NT2/D1 (cell line): ENCODE results near the gene ALAD.
"Not testable (repeated sequence)": the region's sequence is repeated elsewhere in the genome, so short reads cannot be mapped to it uniquely, and the experiment has no call there.

Experiments
- DNase-seq: peaks from one replicate; pipeline ENCODE4 v3.0.0-alpha.2; 2011; ENCODE audit warnings: low read depth, low spot score
- H3K27me3 ChIP-seq: 2 replicates; pipeline ENCODE4 v1.6.0; 2011; ENCODE audit warnings: mild to moderate bottlenecking; ENCODE audit not compliant: insufficient read length, insufficient read depth
- H3K36me3 ChIP-seq: 2 replicates; pipeline ENCODE4 v1.6.1; 2011; ENCODE audit warnings: mild to moderate bottlenecking, low read length, mixed read lengths; ENCODE audit not compliant: insufficient read depth, insufficient read length
- H3K4me1 ChIP-seq: 2 replicates; pipeline ENCODE4 v1.5.1; 2011; ENCODE audit not compliant: insufficient read depth, insufficient read length
- H3K4me3 ChIP-seq: 2 replicates; pipeline ENCODE4 v1.5.1; 2011; ENCODE audit warnings: low read depth; ENCODE audit not compliant: insufficient read length
- H3K9ac ChIP-seq: 2 replicates; pipeline ENCODE4 v1.6.0; 2011; ENCODE audit warnings: low read depth; ENCODE audit not compliant: insufficient read length
- H3K9me3 ChIP-seq: 2 replicates; pipeline ENCODE4 v1.5.1; 2011; ENCODE audit warnings: mild to moderate bottlenecking, low read length; ENCODE audit not compliant: insufficient read depth
- SUZ12 ChIP-seq: IDR thresholded peaks from 2 replicates; pipeline ENCODE4 v1.6.1; 2011; ENCODE audit not compliant: insufficient read length, insufficient read depth; ENCODE audit errors: extremely low read depth
- YY1 ChIP-seq: IDR thresholded peaks from 2 replicates; pipeline ENCODE4 v1.6.1; 2011; ENCODE audit not compliant: insufficient read length, insufficient read depth
- ZNF274 ChIP-seq: IDR thresholded peaks from 2 replicates; pipeline ENCODE4 v1.6.1; 2011; ENCODE audit warnings: mild to moderate bottlenecking, low read depth, low read length

Gene ALAD

GRCh38 chr9:113388833-113389232 lies 12.3 kb downstream of the ALAD start:
- Histone ChIP-seq H3K4me1 (no peaks in the 10 kb centered on the region), H3K4me3 (no peak overlapping the region), H3K9me3 (peaks cover 8% of the 10 kb centered on the region; the same call in 1 of the 2 replicates), H3K27me3 (no peaks in the 10 kb centered on the region), H3K36me3 (peaks cover 78% of the 10 kb centered on the region), H3K9ac (no peak overlapping the region)
- TF ChIP-seq YY1: no peak
- TF ChIP-seq SUZ12: no peak
- no peak for TF ChIP-seq ZNF274
- DNase-seq: no peak

DNA sequence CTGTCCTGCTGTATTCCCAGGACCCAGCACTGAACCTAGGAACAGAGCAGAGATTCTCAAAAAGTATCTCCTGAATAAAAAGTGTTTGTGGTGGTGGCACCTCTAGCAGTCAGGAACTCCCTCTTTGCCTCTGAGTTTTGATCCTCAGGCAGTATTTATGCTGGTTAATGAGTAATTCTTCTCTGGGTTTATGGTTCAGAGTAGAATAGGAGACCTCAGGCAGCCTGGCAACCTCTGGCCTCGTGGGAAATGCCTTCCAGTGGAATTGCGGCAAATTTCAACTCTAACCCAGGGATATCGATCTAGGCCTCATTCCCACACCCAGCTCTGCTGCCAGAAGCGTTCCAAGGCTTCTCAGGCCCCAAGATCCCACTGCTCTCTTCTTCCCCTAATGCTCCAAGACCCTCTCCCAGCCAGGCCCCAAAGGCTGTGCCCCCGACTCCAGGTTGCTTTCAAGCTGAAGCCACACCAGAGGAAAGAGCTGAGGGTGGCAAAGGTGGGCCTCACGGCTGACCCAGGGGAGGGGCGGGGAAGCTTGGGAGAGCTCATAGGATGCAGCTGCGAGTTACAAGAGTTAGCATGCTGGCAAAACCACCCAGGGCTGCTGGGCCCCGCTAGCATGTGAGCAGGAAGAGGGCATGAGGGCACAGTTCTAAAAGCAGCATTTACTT lies 13.4 kb downstream of the ALAD start:
- no peak for DNase-seq
- Histone ChIP-seq H3K9me3 (peaks cover 8% of the 10 kb centered on the region; the same call in 1 of the 2 replicates), H3K36me3 (peaks cover 68% of the 10 kb centered on the region), H3K4me3 (no peak overlapping the region), H3K27me3 (no peaks in the 10 kb centered on the region), H3K9ac (no peak overlapping the region), H3K4me1 (no peaks in the 10 kb centered on the region)
- TF ChIP-seq SUZ12: no peak
- no peak for TF ChIP-seq ZNF274

- no peak overlapping the region for H3K4me3 ChIP-seq
Observed at GRCh38 chr9:113386571-113387393, 14.3 kb downstream of the ALAD start.

DNA sequence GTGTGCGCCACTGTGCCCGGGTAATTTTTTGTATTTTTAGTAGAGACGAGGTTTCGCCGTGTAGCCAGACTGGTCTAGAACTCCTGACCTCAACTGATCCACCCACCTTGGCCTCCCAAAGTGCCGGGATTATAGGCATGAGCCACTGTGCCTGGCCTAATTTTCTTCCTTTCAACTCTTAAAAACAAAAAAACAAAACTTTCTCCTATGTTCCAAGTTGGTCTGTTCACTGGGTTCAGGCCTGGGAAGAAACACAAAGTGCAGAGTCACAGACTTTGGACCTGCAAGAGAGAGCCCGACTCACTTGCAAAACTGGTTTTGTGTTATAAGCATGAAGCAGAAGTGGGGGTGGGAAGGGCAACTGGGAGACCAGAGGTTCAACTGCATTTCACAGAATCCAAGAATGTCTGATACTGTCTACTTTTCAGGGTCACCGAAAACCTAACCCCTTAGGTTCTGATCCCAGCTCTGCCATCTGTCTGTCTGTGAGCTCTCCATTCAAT lies 19.1 kb downstream of the ALAD start:
- H3K9ac ChIP-seq: no peak overlapping the region
- no peak overlapping the region for H3K4me3 ChIP-seq
- peaks cover 13% of the 10 kb centered on the region for H3K36me3 ChIP-seq
- no peak for DNase-seq
- H3K4me1 ChIP-seq: no peaks in the 10 kb centered on the region
- H3K27me3 ChIP-seq: no peaks in the 10 kb centered on the region
- TF ChIP-seq YY1 (no peak), ZNF274 (no peak), SUZ12 (no peak)
- H3K9me3 ChIP-seq: peaks cover 6% of the 10 kb centered on the region; the same call in 1 of the 2 replicates

More at GRCh38 chr9:113386571-113387393, 14.3 kb downstream of the ALAD start:
- Histone ChIP-seq H3K9me3 (peaks cover 8% of the 10 kb centered on the region; the same call in 1 of the 2 replicates), H3K9ac (no peak overlapping the region), H3K36me3 (peaks cover 59% of the 10 kb centered on the region), H3K4me1 (no peaks in the 10 kb centered on the region), H3K27me3 (no peaks in the 10 kb centered on the region)
- TF ChIP-seq SUZ12 (no peak), YY1 (no peak), ZNF274 (no peak)
- DNase-seq: no peak

DNA sequence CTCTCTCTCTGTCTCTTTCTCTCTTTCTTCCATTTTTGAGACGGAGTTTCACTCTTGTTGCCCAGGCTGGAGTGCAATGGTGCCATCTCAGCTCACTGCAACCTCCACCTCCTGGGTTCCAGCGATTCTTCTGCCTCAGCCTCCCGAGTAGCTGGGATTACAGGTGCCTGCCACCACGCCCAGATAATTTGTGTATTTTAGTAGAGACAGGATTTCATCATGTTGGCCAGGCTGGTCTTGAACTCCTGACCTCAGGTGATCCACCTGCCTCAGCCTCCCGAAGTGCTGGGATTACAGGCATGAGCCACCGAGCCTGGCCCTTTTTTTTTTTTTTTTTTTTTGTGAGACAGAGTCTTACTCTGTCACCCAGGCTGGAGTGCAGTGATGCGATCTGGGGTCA lies 19.6 kb downstream of the ALAD start:
- H3K4me1 ChIP-seq, DNase-seq, H3K9me3 ChIP-seq, H3K27me3 ChIP-seq, H3K36me3 ChIP-seq, H3K9ac ChIP-seq, H3K4me3 ChIP-seq: not testable (repeated sequence)

DNA sequence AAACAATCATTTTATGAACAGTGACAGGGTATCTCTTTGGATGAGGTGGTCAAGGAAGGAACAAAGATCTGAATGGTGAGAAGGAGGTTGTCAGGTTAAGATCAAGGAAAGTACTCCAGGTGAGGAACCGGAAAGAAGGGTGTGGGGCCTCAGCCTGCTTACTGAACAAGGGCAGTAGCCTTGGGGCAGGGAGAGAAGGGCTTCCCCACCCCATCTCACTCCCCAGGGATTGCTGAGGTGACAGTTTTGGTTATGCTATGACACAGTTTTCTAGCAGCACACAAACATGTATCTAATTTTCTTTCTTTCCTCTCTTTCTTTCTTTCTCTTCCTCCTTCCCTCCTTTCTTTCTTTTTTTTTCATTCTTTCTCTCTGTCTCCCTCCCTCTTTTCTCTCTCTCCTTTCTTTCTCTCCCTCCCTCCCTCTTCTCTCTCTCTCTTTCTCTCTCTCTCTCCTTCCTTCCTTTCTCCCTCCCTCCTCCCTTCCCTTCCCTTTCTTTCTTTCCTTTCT lies 20.2 kb downstream of the ALAD start:
- H3K9me3 ChIP-seq: no peaks in the 10 kb centered on the region
- TF ChIP-seq YY1 (no peak), ZNF274 (no peak), SUZ12 (no peak)
- no peak overlapping the region for H3K4me3 ChIP-seq
- H3K36me3 ChIP-seq: peaks cover 5% of the 10 kb centered on the region
- no peaks in the 10 kb centered on the region for H3K27me3 ChIP-seq
- no peak for DNase-seq
- no peak overlapping the region for H3K9ac ChIP-seq
- no peaks in the 10 kb centered on the region for H3K4me1 ChIP-seq

DNA sequence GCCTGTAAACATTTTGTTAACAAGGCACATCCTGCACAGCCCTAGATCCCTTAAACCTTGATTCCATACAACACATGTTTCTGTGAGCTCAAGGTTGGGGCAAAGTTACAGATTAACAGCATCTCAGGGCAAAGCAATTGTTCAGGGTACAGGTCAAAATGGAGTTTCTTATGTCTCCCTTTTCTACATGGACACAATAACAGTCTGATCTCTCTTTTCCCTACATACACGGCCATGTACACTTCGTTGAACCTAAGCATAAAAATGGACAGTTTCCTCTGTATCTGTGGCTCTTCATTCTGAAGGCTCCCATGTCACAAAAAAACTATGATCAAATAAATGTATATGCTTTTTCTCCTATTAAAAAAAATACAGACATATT lies 21.3 kb downstream of the ALAD start:
- H3K4me1 ChIP-seq, DNase-seq, H3K36me3 ChIP-seq, H3K9ac ChIP-seq, H3K27me3 ChIP-seq, H3K9me3 ChIP-seq, H3K4me3 ChIP-seq: not testable (repeated sequence)

DNA sequence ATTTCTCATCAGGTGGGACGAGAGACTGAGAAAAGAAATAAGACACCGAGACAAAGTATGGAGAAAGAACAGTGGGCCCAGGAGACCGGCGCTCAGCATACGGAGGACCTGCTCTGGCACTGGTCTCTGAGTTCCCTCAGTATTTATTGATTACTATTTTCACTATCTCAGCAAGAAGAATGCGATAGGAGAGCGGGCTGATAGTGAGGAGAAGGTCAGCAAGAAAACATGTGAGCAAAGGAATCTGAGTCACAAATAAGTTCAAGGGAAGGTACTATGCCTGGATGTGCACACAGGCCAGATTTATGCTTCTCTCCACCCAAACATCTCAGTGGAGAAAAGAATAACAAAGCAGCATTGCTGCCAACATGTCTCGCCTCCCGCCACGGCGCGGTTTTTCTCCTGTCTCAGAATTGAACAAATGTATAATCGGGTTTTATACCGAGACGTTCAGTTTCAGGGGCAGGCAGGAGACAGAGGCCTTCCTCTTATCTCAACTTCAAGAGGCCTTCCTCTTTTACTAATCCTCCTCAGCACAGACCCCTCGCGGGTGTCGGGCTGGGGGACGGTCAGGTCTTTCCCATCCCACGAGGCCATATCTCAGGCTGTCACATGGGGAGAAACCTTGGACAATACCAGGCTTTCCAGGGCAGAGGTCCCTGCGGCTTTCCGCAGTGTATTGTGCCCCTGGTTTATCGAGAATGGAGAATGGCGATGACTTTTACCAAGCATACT lies 21.8 kb downstream of the ALAD start:
- H3K9ac ChIP-seq: not testable (repeated sequence)

More for the DNA sequence above, 21.8 kb downstream of the ALAD start:
- not testable (repeated sequence) for H3K27me3 ChIP-seq, DNase-seq, H3K9me3 ChIP-seq, H3K4me1 ChIP-seq, H3K4me3 ChIP-seq
- peaks cover 14% of the 10 kb centered on the region for H3K36me3 ChIP-seq
